SK-N-SH treated with all-trans-retinoic acid at 6 μM for 48 hours (cell line): Measurements from ENCODE around the gene ARF1.

Source experiments
- RARB ChIP-seq: fragments of 250-450 bp; sonication (Bioruptor Pico); IDR thresholded peaks from 2 replicates; pipeline ENCODE4 v1.8.0; 2021; ENCODE audit warnings: mild to moderate bottlenecking, moderate library complexity
- TOX ChIP-seq: fragments of 250-450 bp; sonication (Bioruptor Pico); IDR thresholded peaks from 2 replicates; pipeline ENCODE4 v1.8.0; 2021; ENCODE audit warnings: mild to moderate bottlenecking, moderate library complexity, borderline replicate concordance
- ZFP3 ChIP-seq: fragments of 250-450 bp; sonication (Bioruptor Pico); IDR thresholded peaks from 2 replicates; pipeline ENCODE4 v1.5.0; 2020; ENCODE audit warnings: mild to moderate bottlenecking, moderate library complexity
- ZNF565 ChIP-seq: fragments of 450-650 bp; formaldehyde crosslinking; conservative IDR thresholded peaks from 2 replicates; pipeline ENCODE4 v1.5.0; 2020; ENCODE audit warnings: low read depth, mild to moderate bottlenecking, moderate library complexity
- TF ChIP-seq, protein P1 (sequence below): fragments of 250-450 bp; sonication (Bioruptor Pico); IDR thresholded peaks from 2 replicates; pipeline ENCODE4 v1.8.0; 2020; ENCODE audit warnings: mild to moderate bottlenecking, moderate library complexity, borderline replicate concordance

DNA sequence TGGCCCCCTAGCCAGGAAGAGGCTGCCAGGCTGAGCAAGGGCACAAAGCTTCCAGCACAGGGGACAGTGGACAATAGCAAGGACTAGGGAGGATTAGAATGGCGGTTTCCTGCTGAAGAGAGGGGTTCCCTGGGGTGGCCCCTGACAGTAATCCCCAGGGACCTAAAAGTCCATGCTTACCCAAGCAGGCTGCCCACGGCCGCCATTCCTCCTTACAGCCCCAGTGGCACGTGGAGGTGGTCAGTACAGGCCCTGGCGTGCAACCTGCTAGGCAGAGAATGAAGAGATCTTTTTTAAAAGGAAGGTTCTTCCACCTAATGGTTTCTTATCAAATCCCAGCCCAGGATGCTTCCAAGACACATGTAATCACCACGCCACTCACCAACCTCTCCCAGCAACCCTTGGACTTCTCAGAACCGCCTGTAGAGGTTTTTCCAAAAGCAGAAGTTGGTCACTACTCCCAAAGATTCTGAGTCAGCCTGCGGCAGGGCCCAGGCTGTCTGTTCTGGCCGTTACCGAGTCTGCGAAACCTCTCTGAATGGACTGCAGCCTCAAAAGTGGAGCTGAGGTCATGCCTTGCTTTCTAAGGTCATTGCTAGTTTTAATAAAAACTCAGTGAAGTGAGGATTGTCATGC is 25.7 kb downstream of the ARF1 start:
- no peak for TF ChIP-seq ZNF565 (CRISPR knock-in tag)
- no peak for TF ChIP-seq RARB (CRISPR knock-in tag)
- TF ChIP-seq, protein P1, sequence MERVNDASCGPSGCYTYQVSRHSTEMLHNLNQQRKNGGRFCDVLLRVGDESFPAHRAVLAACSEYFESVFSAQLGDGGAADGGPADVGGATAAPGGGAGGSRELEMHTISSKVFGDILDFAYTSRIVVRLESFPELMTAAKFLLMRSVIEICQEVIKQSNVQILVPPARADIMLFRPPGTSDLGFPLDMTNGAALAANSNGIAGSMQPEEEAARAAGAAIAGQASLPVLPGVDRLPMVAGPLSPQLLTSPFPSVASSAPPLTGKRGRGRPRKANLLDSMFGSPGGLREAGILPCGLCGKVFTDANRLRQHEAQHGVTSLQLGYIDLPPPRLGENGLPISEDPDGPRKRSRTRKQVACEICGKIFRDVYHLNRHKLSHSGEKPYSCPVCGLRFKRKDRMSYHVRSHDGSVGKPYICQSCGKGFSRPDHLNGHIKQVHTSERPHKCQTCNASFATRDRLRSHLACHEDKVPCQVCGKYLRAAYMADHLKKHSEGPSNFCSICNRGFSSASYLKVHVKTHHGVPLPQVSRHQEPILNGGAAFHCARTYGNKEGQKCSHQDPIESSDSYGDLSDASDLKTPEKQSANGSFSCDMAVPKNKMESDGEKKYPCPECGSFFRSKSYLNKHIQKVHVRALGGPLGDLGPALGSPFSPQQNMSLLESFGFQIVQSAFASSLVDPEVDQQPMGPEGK (CRISPR knock-in tag), result no peak
- no peak for TF ChIP-seq TOX (CRISPR knock-in tag)
- no peak for TF ChIP-seq ZFP3
